Ovary (tissue), 3 donors: Measurements from ENCODE around the gene CEND1.

Experiments
- CTCF ChIP-seq, 3 donors: fragments of 450-650 bp in 2 of 3; fragments of 200-600 bp in 1 of 3; IDR thresholded peaks; one replicate each; pipeline versions ENCODE4 v1.5.1 to v1.8.0; 2016 to 2022; ENCODE audit warnings: antibody characterized with exemption in 3 of 3, mild to moderate bottlenecking in 1 of 3
- POLR2A ChIP-seq: fragments of 450-650 bp; IDR thresholded peaks from one replicate; pipeline ENCODE4 v1.6.1; 2017; ENCODE audit warnings: antibody characterized with exemption, mild to moderate bottlenecking, moderate library complexity
- donor health status: DM: no; HTN: no; CAD: no.

GRCh38 chr11:804599-804964 lies 14.7 kb upstream of the CEND1 start:
- TF ChIP-seq CTCF (IDR thresholded peaks at IDR 0.05): no peak
- TF ChIP-seq POLR2A: no peak
